ENCODE data around the gene FLT3LG.

The FLT3LG gene

GRCh38 chr19:49490287-49491029, 16.4 kb downstream of the FLT3LG start:
- no peak for TF ChIP-seq CTCF (IDR thresholded peaks at IDR 0.05; ENCODE audit: insufficient read depth, missing control alignments)
- DNase-seq (ENCODE audit: insufficient read length, low spot score): no peak
- FAIRE-seq: no peak

- no peak for DNase-seq (ENCODE audit: insufficient read length, low spot score)
- TF ChIP-seq CTCF (IDR thresholded peaks at IDR 0.05; ENCODE audit: insufficient read depth, missing control alignments): no peak
- no peak for FAIRE-seq
These were observed 17.2 kb downstream of the FLT3LG start for GRCh38 chr19:49491030-49491803.

- FAIRE-seq (no peak), DNase-seq (ENCODE audit: insufficient read length, low spot score) (no peak)
- no peak for TF ChIP-seq CTCF (IDR thresholded peaks at IDR 0.05; ENCODE audit: insufficient read depth, missing control alignments)
These were observed 18.0 kb downstream of the FLT3LG start for GRCh38 chr19:49491804-49492572.

GRCh38 chr19:49492573-49493405, 18.8 kb downstream of the FLT3LG start:
- DNase-seq (ENCODE audit: insufficient read length, low spot score) (no peak), FAIRE-seq (no peak)
- no peak for TF ChIP-seq CTCF (IDR thresholded peaks at IDR 0.05; ENCODE audit: insufficient read depth, missing control alignments)

GRCh38 chr19:49496574-49497008, 22.6 kb downstream of the FLT3LG start:
- DNase-seq (ENCODE audit: insufficient read length, low spot score): no peak
- FAIRE-seq: no peak
- no peak for TF ChIP-seq CTCF (IDR thresholded peaks at IDR 0.05; ENCODE audit: insufficient read depth, missing control alignments)

GRCh38 chr19:49497047-49497788, 23.2 kb downstream of the FLT3LG start:
- no peak for FAIRE-seq
- no peak for DNase-seq (ENCODE audit: insufficient read length, low spot score)
- no peak for TF ChIP-seq CTCF (IDR thresholded peaks at IDR 0.05; ENCODE audit: insufficient read depth, missing control alignments)

All from D721Med (cell line).